GM19240 (cell line): ENCODE measurements around the gene RNF167.
A peak's percentile ranks its signal among the peaks of the same experiment; 100 is the strongest.

Experiments
- DNase-seq: peaks from one replicate; pipeline ENCODE4 v3.0.0; 2011; ENCODE audit warnings: low spot score; ENCODE audit not compliant: insufficient read length

The RNF167 gene

GRCh38 chr17:4978726-4979125 is 38.7 kb downstream of the RNF167 start:
- DNase-seq: no peak

DNA sequence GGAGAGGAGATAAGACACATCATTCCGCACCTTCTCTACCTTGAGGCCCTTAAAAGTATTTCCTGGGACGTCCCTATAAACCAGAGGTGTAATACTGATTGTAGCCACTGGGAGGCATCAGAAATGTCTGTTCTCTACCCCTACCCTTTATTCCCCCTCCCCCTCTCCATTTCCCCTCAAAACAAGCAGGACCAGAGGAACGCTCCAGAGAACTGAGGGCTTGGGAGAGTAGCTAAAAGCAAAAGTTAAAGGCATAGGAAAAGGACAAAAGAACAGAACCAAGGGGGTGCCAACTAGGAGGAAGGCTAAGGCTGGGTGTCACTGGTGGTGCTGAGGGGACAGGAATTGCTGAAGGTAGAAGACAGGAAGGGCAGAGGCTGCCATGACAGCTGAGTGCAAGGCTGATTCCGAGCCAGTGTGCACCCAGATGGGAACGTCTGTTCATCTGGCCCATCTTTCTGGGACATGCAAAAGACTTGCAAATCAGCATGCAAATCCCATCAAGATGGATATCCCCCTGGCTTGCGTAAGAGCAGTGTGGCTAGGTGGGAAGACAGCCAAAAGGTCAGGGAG is 40.7 kb downstream of the RNF167 start:
- no peak for DNase-seq

DNA sequence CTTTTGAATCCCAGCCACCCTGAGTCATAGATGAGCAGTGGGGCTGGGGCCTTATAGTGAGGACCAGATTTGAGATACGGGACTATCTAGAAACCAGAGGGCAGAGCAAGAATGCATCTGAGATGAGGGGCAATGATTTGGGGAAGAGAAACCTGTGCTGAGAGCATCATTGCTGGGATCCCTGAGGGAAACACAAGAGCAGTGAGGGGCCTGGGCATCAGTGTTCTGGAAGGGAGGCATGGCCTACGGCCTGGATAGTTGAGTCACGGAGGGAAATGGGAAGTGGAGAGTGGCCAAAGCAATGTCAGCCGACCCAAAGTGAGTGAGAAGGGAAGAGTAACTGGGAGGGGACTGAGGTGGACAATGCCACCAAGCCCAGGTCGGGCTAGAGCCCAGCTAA is 42.2 kb downstream of the RNF167 start:
- DNase-seq: no peak

GRCh38 chr17:4986403-4986802 is 46.3 kb downstream of the RNF167 start:
- no peak for DNase-seq

GRCh38 chr17:4986951-4987766 is 47.1 kb downstream of the RNF167 start, which contains the start of gene CAMTA2:
Gene CAMTA2, minus strand, starts transcription at chr17:4987675. Its CDS starts 1,453 bp downstream, at chr17:4986222.
- peak; percentile 63 for DNase-seq

GRCh38 chr17:4987767-4988567 is 47.9 kb downstream of the RNF167 start:
- no peak for DNase-seq

- DNase-seq: no peak
Observed at GRCh38 chr17:4994081-4994595, 54.1 kb downstream of the RNF167 start.
